SK-MEL-5 (cell line): ENCODE results near the gene ARID5B. TPM values are rescaled to one million over a fixed set of nuclear protein-coding genes. Genes with fewer than 3 reads are reported as not detected.
"Not testable (repeated sequence)": the region's sequence is repeated elsewhere in the genome, so short reads cannot be mapped to it uniquely, and the experiment has no call there.

Experiments
- DNase-seq: peaks from one replicate; pipeline ENCODE4 v3.0.0-alpha.2; 2016; ENCODE audit warnings: low read depth, low spot score
- in situ Hi-C: cut with HindIII; loops from 2 replicates; pipeline ENCODE4 v1.10.0; 2016; ENCODE audit warnings: low sequenced_read_pairs, high pct_unique_total_duplicates, low pct_unique_long_range_greater_than_20kb
- total RNA-seq: library from RNA; depleted of rRNA; stranded (reverse); fragments of >200 nt; shearing (Covaris generic); gene quantifications from 2 replicates; pipeline ENCODE4 v1.2.3, GENCODE V29; 2014

ARID5B gene
- total RNA-seq, 1 experiment from 2014 or later = 17.5 TPM

- in situ Hi-C loops = no loop called here
- DNase-seq = no peak
Measured at GRCh38 chr10:62024026-62024701, 122.7 kb downstream of the ARID5B start.

GRCh38 chr10:62025134-62025794, 123.8 kb downstream of the ARID5B start:
- in situ Hi-C loops = no loop called here
- no peak for DNase-seq

- DNase-seq = no peak
- in situ Hi-C loops = no loop called here
Measured at GRCh38 chr10:62025901-62026879, 124.7 kb downstream of the ARID5B start.

GRCh38 chr10:62027841-62028501, 126.5 kb downstream of the ARID5B start:
- no peak for DNase-seq
- in situ Hi-C loops = no loop called here

- DNase-seq, in situ Hi-C loops: not testable (repeated sequence)
Measured at GRCh38 chr10:62028502-62028842, 127.0 kb downstream of the ARID5B start.

GRCh38 chr10:62029401-62029800, 127.9 kb downstream of the ARID5B start:
- no peak for DNase-seq
- in situ Hi-C loops = no loop called here

- DNase-seq = no peak
Measured at GRCh38 chr10:62031507-62031906, 130.0 kb downstream of the ARID5B start.

GRCh38 chr10:62033125-62033524, 131.6 kb downstream of the ARID5B start:
- in situ Hi-C loops = no loop called here
- DNase-seq = no peak

More at GRCh38 chr10:62031507-62031906, 130.0 kb downstream of the ARID5B start:
- in situ Hi-C loops = no loop called here

GRCh38 chr10:62034096-62034640, 132.7 kb downstream of the ARID5B start:
- peak; percentile 34 for DNase-seq
- in situ Hi-C loops = no loop called here

- no peak for DNase-seq
- in situ Hi-C loops = no loop called here
Measured at GRCh38 chr10:62036186-62037081, 134.9 kb downstream of the ARID5B start.

- in situ Hi-C loops = no loop called here
- DNase-seq = peak; percentile 91
Measured at GRCh38 chr10:62037166-62037831, 135.8 kb downstream of the ARID5B start.

GRCh38 chr10:62037890-62038608, 136.6 kb downstream of the ARID5B start:
- DNase-seq = no peak
- in situ Hi-C loops = no loop called here

- in situ Hi-C loops = no loop called here
- peak; percentile 81 for DNase-seq
Measured at GRCh38 chr10:62038609-62039190, 137.2 kb downstream of the ARID5B start.

- no peak for DNase-seq
- in situ Hi-C loops = no loop called here
Measured at GRCh38 chr10:62039954-62040353, 138.5 kb downstream of the ARID5B start.

GRCh38 chr10:62040881-62041280, 139.4 kb downstream of the ARID5B start:
- in situ Hi-C loops = no loop called here
- DNase-seq = no peak
